GM10266 (cell line): Measurements from ENCODE around the gene ERICH4.

Source experiments
- DNase-seq: peaks from one replicate; pipeline ENCODE4 v3.0.0; 2012; ENCODE audit errors: extremely low spot score
- CTCF ChIP-seq: IDR thresholded peaks from 2 replicates; pipeline ENCODE4 v1.5.1; 2012; ENCODE audit warnings: mild to moderate bottlenecking, low read depth; ENCODE audit not compliant: control insufficient read depth, insufficient read depth; ENCODE audit errors: missing control alignments

Gene ERICH4

GRCh38 chr19:41415154-41415571, 27.8 kb upstream of the ERICH4 start:
- no peak for DNase-seq
- TF ChIP-seq CTCF: no peak

GRCh38 chr19:41416194-41416674, 26.7 kb upstream of the ERICH4 start:
- no peak for DNase-seq

GRCh38 chr19:41420101-41420880, 22.7 kb upstream of the ERICH4 start:
- TF ChIP-seq CTCF: no peak
- no peak for DNase-seq

More at GRCh38 chr19:41416194-41416674, 26.7 kb upstream of the ERICH4 start:
- no peak for TF ChIP-seq CTCF

- DNase-seq: no peak
- TF ChIP-seq CTCF: no peak
Measured at GRCh38 chr19:41421314-41421713, 21.6 kb upstream of the ERICH4 start.

- TF ChIP-seq CTCF: no peak
Measured at GRCh38 chr19:41421973-41422372, 21.0 kb upstream of the ERICH4 start.

GRCh38 chr19:41422456-41422855, 20.5 kb upstream of the ERICH4 start:
- no peak for DNase-seq
- TF ChIP-seq CTCF: no peak

More at GRCh38 chr19:41421973-41422372, 21.0 kb upstream of the ERICH4 start:
- no peak for DNase-seq

- TF ChIP-seq CTCF: no peak
- no peak for DNase-seq
Measured at GRCh38 chr19:41422955-41423354, 20.0 kb upstream of the ERICH4 start.
